ENCODE results near the gene DHRS3.

The DHRS3 gene

GRCh38 chr1:12596007-12596821 lies 21.8 kb downstream of the DHRS3 start:
- DNase-seq (ENCODE audit: low read depth), result peak; percentile 98
- no peak for TF ChIP-seq CTCF (conservative IDR thresholded peaks at IDR 0.05; ENCODE audit: control insufficient read depth, insufficient read depth, low read depth, low read length)
- H3K4me3 ChIP-seq (ENCODE audit: control insufficient read depth, low read depth, low read length), result peak overlapping the region; percentile 34

- no peak for TF ChIP-seq CTCF (conservative IDR thresholded peaks at IDR 0.05; ENCODE audit: control insufficient read depth, insufficient read depth, low read depth, low read length)
- H3K4me3 ChIP-seq (ENCODE audit: control insufficient read depth, low read depth, low read length), result peak overlapping the region; percentile 34
- DNase-seq (ENCODE audit: low read depth), result no peak
These were observed 22.3 kb downstream of the DHRS3 start for GRCh38 chr1:12595757-12596006.

- TF ChIP-seq CTCF (conservative IDR thresholded peaks at IDR 0.05; ENCODE audit: control insufficient read depth, insufficient read depth, low read depth, low read length), result no peak
- peak overlapping the region; percentile 16 for H3K4me3 ChIP-seq (ENCODE audit: control insufficient read depth, low read depth, low read length)
- peak; percentile 40 for DNase-seq (ENCODE audit: low read depth)
These were observed 22.8 kb downstream of the DHRS3 start for GRCh38 chr1:12594966-12595756.

GRCh38 chr1:12594490-12594889 lies 23.5 kb downstream of the DHRS3 start:
- no peak for TF ChIP-seq CTCF (conservative IDR thresholded peaks at IDR 0.05; ENCODE audit: control insufficient read depth, insufficient read depth, low read depth, low read length)
- no peak overlapping the region for H3K4me3 ChIP-seq (ENCODE audit: control insufficient read depth, low read depth, low read length)
- DNase-seq (ENCODE audit: low read depth), result no peak

GRCh38 chr1:12593621-12594066 lies 24.4 kb downstream of the DHRS3 start:
- DNase-seq (ENCODE audit: low read depth), result peak; percentile 62
- TF ChIP-seq CTCF (conservative IDR thresholded peaks at IDR 0.05; ENCODE audit: control insufficient read depth, insufficient read depth, low read depth, low read length), result no peak
- no peak overlapping the region for H3K4me3 ChIP-seq (ENCODE audit: control insufficient read depth, low read depth, low read length)

- DNase-seq (ENCODE audit: low read depth), result no peak
- no peak for TF ChIP-seq CTCF (conservative IDR thresholded peaks at IDR 0.05; ENCODE audit: control insufficient read depth, insufficient read depth, low read depth, low read length)
- no peak overlapping the region for H3K4me3 ChIP-seq (ENCODE audit: control insufficient read depth, low read depth, low read length)
These were observed 25.5 kb downstream of the DHRS3 start for GRCh38 chr1:12592496-12592895.

Data from fibroblast of mammary gland (primary cell).